GM19238 (cell line): ENCODE measurements around the gene CACNA2D3.

Experiments
- DNase-seq: peaks from one replicate; pipeline ENCODE4 v3.0.0; 2011; ENCODE audit warnings: low spot score; ENCODE audit not compliant: insufficient read length

The CACNA2D3 gene

DNA sequence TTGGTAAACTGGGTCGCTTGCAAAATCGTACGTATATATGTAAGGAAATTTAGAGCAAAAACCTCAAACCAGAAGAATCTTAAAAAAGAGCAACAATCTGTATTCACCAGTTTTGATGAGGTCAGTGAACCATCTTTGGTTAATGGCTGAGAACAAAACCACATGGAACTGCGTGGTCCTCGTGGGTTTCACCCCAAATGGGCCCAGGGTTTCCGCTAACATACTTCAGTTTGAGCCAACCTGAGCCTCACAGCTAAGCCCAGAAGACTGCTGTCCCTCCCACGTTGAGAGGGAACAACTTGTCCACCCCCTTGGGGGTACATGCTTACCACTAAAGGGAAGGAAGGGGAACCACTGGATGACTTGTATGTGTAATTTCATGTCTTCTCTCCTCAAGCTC, 204.6 kb downstream of the CACNA2D3 start:
- no peak for DNase-seq

DNA sequence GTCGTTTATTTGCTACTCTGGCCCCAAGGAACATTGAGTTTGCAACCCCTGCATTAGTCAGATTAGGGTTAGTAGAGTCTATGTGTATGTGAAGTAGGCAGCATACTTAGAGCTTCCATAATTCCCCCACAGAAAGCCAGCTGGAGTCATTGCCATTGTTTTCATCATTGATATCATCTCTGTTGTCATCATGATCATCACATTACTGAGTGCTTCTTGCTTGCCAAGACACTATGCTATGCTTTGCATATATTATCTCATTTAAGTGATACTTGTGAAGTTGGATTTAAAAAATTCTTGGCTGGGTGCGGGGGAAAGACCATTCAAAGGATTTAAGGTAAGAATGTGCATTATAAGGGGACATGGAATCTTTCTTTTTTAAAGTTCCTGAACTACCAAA, 209.0 kb downstream of the CACNA2D3 start:
- DNase-seq = no peak

DNA sequence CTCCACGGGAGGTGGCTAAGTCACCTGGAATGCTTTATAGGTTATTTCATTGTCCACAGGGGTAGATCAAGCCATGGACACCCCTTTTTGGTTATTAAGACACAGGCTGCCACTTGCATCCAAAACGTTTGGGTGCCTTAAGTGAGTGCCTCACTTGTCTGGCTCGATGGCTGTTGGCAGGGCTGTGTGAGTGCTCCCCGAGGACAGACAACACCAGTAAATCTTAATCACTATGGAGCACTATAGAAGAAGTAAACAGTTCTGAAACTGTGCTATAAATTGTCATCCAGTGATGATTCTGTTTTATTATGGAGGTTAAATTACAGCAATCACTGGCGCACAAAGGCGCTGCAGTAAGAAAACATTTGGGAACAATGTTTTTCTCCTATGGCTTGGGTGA, 215.5 kb downstream of the CACNA2D3 start:
- DNase-seq = no peak

DNA sequence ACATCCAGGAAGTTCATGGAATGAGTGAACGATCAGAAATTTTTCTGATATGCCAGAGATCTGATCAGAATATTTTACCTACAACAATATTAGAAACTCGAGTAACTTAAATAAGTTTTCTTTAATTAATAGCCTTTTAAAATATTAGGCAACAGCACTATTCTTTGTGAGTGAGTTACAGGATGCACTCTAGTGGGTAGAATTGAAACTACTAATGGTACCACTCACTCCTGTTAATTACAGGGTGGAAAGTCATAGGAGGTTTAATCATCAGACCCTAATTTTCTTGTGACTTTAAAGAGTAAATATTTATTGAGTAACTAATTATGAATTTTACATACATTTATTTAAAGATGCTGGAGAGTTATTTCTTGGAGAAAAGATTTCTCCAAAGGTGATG, 217.3 kb downstream of the CACNA2D3 start:
- no peak for DNase-seq

DNA sequence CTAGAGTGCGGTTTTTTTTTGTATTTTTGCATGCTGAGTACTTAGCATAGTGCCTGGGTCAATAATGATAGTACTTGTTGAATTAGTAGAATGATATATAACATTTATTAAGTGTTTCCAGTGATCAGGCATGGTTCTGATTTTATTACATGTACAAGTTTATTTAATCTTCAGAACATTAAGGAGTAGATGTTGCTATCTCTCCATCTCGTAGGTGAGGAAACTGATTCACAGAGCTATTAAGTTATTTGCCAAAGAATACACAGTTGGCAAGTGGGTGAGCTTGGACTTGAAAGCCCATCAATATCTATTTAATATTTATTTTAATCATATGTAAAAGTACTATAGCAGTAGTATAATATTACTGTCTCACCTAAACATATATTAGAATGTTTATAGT, 219.5 kb downstream of the CACNA2D3 start:
- no peak for DNase-seq

DNA sequence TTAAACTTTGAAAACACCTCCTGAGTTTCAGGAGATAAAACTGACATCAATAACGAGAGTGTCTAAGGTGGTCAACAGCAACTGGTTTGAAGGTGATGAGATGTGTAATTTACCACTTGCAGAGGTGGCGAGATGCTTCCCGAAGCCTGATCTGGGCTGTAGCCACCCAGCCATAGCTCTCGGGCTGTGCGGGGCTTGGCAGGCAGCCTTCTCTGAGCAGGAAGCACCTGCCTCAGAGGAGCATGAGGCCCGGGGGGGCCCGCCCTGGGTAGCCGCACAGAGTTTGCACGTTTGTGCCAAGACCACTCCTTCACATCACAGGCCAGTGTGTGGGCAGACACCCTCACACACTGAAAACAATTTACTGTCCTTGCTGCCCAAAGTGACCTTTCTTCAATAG, 220.3 kb downstream of the CACNA2D3 start:
- DNase-seq = no peak

DNA sequence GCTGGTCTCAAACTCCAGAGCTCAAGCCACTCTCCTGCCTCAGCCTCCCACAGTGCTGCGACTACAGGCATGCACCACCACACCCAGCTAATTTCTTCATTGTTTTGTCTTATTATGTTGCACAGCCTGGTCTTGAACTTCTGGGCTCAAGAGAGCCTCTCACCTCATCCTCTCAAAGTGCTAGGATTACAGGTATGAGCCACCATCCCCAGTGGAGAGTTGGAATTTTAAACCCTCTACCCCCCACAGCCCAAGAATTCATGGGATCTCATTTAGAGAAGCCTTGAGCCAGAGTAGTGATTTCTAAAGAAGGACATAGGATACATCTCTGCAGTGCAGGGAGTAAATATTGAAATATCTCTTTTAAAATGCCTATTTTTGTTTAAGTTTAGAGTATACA, 221.1 kb downstream of the CACNA2D3 start:
- no peak for DNase-seq

DNA sequence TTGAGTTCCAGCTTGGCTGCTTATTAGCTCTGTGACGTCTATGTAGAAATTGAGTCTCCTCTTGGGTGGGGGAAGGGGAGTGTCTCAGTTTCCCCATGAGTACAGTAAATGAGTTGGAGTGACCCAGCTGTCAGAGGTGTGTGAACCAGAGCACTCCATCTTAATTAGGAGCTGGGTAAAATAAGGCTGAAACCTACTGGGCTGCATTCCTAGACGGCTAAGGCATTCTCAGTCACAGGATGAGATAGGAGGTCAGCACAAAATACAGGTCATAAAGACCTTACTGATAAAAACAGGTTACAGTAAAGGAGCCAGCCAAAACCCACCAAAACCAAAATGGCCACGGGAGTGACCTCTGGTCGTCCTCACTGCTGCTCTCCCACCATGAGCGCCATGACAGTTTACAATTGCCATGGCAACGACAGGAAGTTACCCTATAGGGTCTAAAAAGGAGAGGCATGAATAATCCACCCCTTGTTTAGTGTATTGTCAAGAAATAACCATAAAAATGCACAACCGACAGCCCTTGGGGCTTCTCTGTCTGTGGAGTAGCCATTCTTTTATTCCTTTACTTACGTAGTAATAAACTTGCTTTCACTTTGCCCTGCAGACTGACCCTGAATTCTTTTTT, 222.4 kb downstream of the CACNA2D3 start:
- DNase-seq = no peak

DNA sequence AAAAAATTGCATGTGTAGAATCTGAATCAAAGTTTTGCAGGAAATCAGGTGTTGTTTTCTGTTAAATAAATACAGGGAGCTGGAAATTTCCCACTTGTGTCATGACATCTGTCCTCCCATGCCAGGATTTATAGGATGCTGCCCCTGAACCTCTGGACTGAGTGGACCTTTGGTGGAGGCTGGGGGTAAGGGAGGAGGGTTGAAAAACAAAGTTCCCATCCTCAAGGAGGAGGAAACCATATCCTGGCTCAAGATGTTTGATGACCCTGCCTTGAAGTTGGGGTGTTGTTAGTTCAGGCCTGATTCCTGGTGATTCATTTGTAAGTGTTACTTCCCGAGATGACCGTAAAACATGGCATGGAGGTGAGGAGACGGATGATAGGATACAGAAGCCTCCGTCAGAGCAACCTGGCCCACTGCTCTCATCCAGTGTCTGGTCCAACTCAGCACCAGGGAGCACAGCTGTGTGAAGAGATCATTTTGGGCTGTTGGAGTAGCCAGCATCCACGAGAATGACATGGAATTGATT, 223.6 kb downstream of the CACNA2D3 start:
- no peak for DNase-seq

DNA sequence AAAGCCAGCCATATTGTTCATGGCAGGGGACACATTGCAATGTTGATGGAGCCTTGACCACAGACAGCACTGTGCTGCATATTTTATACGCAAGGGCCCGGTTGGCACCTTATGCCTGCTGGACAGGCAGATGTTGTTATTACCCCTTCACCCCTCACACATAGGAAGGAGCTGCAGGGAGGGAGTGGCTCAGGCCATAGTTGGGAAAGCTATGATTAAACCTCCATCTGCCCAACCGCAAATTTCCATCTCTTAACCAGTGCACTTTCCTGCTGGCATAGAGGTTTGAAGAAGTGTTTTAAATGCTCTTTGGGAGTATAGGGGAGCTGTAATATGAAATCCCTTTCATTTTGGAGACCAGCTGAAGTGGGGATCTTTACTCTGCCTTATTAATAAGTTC, 224.7 kb downstream of the CACNA2D3 start:
- no peak for DNase-seq

DNA sequence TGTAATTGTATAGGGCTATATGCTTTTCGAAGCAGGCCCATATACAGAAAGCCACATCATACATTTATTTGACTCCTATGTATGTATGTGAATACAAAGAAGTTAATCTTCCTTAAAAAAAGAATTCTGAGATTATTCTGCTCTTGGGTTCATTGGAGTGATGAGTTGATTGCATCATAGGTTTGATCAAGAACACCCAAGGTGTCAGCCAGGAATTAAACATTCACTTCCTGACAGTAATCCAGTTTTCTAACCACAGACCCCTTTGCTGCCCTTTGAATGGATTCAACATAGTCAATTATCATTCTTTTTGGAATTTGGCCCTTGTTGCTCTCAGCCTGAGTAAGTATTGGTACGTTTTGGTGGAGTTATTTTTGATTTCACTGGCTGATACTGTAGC, 225.6 kb downstream of the CACNA2D3 start:
- no peak for DNase-seq

DNA sequence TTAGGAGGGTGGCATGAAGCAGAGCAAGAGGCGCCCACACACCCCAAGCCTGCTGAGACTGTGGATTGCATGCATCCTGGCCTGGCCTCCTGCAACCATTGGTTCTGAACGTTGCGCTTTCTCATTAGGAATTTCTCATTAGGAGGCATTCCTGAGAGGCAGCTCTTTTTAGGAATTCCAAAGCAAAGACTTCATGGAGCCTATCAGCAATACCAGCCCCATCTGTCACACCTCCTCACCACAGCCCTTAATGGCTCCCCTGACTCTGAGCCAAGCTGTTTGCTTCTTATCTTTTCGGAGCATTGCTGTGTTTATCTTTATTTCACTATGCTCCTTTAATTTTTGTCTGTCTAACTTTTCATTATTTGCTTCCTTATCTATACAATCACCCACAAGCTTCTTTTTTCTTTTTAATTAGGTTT, 226.9 kb downstream of the CACNA2D3 start:
- DNase-seq = no peak

DNA sequence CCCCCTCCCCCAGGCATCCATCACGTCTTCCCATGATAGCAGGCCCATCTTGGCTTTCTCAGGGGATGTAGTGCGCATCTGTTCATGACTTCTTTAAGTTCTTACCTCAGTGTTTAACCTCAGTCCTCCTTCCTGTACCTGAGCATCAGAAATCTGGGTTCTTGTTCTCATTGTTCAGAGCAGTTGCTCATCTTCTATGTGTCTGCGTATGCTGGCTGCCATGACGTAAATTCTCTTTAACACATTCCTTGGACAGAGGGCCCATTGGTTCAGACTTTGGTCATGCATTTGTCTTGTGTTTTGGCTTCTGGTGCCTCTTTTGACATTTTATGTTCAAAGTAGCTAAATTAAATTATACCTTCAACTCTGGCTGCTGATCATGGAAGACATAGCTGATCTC, 227.3 kb downstream of the CACNA2D3 start:
- no peak for DNase-seq

DNA sequence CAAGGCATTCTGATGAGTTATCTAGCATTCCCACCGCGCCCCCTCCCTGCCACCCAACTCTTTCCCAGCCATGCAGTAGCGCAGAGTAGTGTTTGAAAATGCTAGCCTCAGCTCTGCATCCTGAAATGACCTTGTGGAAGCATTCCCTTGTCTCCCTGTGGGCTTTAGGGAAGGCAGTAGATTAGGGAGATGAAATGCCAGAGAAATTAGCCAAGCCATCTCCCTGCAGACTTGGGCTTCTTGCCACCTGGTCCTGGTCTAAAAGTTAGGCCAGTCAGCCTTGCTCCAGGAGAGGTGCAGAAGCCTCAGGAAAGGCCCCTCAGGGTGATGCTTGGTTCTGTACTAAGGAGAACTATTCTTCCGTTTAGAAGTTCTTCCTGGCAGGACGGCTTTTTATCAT, 231.2 kb downstream of the CACNA2D3 start:
- DNase-seq = no peak

DNA sequence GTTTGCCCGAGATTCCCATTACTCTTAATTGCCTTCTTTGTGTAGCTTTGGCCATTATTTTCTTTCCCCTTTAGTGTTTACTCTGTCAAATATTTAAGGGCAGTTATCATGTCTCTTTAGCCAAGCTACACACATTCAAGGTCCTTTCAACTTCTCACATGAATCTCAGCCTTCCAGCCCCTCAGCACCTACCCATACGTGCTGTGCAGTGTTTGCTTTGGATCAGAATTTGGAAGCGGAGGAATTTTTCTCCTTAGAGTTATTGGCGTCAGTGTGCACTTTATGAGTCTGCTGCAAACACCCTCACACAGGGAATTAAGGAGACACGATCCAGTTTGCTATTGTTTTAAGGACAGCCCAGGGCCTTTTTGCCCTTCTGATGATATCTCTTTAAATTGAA, 231.6 kb downstream of the CACNA2D3 start:
- DNase-seq = no peak

DNA sequence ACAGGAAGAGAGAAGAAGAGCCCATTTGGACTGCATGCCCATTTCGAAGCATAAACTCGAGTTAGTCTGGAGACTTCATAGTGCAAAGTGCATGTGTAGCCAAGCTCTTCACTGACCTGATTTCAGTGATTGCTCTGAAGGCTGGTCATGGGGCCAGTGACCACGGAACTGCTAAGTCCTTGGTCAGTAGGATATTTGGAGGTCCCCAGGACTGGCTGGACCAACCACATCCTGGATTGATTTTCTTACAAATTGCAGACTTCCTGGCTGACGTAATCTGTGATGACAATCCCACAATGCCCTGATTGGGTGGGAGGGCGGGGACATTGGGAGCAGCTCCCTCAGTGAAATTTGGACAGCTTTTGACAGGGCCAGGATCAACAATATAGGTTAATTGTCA, 233.4 kb downstream of the CACNA2D3 start:
- DNase-seq = no peak

DNA sequence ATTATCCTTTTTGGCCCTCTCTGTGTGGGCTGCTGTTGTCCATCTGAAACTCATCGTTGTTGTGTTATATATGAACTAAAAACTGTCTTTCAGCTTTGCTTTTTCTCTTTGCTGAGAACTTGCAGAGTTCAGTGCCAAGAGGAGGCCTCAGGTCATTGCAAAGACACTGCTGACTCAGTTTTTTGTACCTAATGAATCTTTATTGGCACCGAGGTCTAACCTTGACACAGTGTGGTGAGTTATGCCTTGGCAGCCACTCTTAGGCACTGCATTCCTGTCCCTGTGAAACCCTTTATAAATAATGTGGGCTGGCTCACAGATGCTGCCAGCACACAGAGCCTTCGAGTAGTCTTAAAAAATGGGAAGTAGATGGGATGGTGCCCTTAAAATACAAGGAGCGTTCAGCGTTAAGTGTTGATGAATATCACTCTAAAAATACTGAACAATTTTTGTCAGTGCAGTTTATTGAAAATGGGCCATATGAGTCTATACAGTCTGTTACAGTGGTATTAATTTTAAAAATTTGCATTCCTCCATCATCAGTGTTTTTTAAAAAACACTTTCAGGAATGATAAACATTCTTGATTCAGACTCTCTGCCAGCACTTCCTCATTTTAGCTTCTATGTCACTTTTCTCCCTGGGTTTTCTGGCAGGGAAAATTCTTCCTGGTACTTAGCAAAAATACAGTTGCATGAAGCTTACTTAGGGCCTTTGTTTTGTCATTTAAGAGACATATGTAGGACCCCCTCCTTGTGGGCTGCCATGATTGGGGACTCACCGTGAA, 234.1 kb downstream of the CACNA2D3 start:
- no peak for DNase-seq

DNA sequence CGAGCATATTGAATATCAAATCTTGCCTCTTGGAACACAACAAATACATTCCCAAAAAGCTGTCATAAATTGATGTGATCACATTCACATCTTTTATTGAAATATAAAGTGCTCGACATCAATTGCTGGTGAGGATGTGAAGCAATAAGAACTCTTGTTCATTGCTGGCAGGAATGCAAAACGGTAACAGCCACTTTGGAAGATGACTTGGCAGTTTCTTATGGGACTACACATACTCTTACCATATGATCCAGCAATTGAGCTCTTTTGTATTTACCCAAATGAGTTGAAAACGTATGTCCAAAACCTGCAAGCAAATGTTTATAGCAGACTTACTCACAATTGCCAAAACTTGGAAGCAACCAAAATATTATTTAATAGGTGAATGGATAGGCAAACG, 234.9 kb downstream of the CACNA2D3 start:
- no peak for DNase-seq

DNA sequence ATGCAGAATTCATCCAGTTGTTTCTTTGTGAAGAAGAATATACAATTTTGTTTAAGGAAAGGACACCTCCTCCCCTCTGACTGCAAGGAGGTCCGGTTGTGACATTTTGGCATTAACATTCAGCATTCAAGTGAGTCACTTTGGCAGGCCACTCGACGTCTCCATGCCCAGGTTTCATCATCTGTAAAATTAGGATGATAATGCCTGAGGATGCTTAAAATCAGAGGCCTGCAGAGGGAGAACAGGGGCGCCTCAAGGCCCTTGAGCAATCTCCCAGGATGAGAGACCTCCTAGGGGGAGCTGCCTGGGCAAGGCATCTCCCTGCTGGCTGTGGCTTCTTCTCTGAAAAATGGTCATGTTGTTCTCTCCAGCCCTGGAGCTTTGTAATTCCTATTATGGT, 236.0 kb downstream of the CACNA2D3 start:
- DNase-seq = no peak

DNA sequence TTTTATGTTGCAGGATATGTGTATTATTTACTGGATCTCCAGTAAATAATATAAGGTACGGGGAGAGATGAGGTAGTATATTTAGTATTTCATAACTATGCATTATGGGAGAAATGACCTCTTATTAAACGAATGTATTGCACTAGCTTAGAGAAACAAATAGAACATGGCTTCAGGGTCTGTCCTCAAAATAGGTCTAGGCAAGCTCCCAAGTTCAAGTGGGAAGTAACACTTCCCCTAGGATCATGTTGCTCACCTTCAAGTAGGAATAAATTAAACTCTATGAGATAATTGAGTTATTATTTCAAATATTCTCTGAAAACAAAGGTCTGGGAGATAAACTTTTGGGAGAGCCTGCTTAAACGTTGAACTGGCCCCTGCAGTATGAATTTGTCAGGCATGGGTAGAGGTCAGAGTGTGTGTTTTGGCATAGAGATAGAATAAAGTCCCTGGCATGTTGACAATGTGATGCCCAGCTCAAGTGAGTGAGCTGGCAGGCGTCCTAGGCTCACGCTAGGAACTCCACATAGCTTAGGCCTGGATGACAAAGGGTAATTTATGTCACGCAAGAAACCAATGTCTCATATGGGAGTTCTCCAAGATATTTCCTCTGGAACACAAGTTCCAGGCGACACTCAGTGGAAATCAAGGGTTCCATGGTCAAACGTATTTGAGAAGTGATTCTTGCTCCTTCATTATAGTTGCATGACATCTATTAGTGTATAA, 236.8 kb downstream of the CACNA2D3 start:
- no peak for DNase-seq

DNA sequence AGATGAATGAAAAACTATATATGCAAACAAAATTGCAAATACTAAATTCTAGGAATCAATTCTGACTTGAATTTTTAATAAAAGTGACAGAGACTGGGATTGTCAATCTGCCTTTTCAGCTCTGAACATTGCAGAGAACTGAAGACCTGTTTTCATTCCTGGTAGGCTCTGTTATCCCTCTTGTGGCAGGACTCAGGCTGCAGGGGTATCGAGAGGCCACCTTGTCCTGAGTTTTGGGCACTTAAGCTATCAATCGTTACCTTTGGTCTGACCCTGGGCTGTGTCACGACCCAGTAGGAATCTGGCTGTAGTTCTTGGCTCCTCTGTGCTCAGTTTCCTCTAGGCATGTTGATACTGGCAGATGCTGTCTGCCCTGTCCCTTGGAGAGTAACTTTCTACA, 238.0 kb downstream of the CACNA2D3 start:
- no peak for DNase-seq

DNA sequence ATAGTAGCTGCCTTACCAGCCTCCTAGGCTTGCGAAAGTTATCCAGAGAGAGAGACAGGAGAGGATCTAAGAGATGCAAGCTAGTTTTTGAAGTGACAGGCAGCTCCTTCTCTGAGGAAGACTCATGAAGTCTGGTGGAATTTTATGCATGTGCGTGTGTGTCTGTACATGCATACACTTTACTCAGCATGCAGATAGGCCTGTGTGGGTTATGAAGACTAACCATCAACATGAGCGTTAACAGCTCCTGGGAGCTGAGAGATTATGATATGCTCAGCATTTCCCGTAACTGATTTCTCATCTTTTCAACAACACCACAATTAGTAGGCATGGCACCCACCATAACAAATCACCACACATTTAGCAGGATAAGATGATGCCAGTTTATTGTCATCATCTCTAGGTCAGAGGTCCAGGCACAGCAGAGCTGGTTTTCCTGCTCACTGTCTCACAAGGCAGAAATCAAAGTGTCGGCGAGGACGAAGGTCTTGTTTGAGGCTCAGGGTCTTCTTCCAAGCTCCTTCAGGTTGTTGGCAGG, 239.5 kb downstream of the CACNA2D3 start:
- DNase-seq = no peak
